T-helper 2 cell (primary cell): ENCODE results near the gene GABARAPL1.
"Not testable (repeated sequence)": the region's sequence is repeated elsewhere in the genome, so short reads cannot be mapped to it uniquely, and the experiment has no call there.

Experiments used
- DNase-seq, 5 experiments: peaks; one replicate each; pipeline versions ENCODE4 v3.0.0 to v3.0.0-alpha.2; 2012 to 2022

GABARAPL1 gene

DNA sequence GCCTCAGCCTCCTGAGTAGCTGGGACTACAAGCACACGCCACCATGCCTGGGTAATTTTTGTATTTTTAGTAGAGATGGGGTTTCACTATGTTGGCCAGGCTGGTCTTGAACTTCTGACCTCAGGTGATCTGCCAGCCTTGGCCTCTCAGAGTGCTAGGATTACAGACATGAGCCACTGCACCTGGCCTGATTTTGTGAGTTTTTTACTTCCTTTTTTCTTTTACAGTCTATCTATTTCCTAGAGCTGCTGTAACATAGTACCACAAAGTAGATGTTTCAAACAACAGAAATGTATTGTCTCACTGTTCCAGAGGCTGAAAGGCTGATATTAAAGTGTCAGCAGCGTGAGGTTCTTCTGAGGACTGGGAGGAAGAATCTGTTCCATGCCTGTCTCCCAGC is 8.2 kb upstream of the GABARAPL1 start:
- not testable (repeated sequence) for DNase-seq

DNA sequence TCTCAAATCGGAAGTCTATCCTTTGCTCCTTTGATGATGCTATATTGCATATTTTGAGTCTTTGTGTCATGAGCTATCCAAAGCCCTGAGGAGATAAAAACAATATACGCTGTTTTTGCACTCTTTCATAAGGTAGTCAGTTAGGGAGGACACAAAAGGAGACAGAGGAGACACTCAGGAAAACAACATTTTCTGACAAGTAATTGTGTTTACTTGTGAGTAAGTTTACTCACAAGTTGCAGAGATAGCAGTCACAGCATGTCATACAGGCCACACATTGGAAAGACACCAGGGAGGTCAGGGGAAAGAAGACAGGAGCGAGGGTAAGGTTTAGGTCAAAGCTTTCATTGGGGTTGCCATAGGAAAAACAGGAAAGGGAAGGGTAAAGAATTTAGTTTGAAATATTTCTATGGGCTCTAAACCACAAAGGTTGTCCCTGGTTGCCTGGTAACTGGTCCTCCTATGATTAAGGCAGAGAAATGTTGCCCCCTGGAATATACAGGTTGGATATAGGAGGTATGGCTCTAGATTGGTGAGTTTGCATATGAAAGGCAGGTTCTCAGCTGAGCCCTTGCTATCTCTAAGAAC is 7.4 kb upstream of the GABARAPL1 start:
- DNase-seq: no peak

DNA sequence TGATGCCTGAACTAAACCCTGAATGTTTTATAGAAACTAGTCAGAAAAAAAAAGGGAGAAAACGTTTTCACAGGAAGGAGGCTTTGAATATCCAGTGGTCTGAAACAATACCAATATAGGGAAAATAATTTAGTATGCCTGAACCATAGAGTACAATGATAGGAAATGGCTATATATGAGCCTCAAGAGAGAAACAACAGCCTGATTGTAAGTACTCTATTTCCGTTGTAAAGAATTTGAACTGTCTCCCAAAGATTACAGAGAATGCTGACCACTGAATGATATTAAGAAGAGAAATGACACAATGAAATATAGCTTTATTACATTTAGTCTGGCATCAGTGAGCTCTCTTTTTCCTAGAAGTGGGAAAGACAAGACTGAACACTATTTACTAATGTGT is 5.5 kb upstream of the GABARAPL1 start:
- no peak for DNase-seq

DNA sequence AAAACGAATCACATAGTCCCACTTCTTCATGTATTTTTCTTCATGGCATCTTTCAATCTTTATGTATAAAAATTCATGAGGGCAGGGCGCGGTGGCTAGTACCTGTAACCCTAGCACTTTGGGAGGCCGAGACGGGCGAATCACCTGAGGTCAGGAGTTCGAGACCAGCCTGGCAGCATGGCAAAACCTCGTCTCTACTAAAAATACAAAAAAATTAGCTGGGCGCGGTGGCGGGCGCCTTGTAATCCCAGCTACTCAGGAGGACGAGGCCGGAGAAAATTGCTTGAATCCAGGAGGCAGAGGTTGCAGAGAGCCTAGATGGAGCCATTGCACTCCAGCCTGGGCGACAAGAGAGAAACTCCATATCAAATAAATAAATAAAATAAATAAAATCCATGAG is 2.5 kb upstream of the GABARAPL1 start:
- DNase-seq: no peak

DNA sequence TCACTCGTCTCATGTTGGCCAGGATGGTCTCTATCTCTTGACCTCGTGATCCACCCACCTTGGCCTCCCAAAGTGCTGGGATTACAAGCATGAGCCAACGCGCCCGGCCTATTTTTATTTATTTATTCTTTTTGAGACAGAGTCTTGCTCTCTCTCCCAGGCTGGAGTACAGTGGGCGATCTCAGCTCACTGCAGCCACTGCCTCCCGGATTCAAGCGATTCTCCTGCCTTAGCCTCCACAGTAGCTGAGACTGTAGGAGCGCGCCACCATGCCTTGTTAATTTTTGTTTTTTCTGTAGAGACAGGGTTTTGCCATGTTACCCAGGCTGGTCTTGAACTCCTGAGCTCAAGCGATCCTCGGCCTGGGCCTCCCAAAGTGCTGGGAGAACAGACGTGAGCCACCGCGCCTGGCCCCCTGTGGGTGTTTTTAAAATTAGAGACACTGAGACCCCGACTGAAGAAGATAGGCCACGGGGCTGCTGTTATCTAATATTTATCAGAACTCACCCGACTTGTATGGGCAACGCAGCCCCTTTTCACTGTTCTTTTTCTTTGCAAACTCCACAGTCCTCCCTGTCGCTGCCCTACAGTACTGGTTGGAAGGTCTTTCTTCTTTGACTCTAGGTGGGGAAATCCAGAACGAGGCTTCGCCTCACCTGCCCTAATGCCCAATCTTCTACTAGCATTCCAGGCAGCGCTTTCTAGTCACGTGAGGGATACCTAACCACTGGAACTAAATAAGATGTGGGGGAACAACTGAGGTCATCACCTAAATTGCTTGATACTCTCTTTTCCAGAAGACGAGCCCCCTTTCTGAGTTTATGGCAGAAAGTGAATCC is 1.4 kb upstream of the GABARAPL1 start:
- DNase-seq: no peak

DNA sequence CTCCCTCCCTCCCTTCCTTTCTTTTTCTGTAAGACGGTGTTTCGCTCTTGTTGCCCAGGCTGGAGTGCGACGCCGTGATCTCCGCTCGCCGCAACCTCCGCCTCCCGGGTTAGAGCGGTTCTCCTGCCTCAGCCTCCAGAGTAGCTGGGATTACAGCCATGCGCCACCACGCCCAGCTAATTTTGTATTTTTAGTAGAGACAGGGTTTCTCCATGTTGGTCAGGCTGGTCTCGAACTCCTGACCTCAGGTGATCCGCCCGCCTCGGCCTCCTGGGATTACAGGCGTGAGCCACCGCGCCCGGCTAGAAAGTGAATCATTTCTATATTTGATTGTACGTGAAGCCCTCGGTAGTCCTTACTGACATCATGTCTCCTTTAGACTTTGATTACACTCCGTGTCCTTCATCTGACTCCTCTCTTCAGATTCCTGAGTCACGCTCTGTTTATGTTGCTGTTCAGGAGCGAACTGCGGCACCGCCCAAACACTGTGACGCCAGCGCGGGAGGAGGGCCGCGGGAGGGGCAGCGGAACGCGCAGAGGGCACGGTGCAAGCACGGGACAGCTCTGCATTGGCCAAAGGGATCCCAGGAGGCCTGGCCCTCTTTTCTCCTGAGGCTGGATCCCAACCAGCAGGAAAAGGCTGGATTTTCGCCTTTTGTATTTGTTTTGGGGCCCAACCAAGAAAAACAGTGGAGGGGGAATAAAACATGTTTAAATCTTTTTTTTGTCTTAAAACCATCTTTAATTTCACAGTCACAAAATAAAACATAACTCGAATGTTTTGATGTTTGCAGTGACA is 538 bp upstream of the GABARAPL1 start:
- peak; percentile 56 to 88 (median 83) for DNase-seq

DNA sequence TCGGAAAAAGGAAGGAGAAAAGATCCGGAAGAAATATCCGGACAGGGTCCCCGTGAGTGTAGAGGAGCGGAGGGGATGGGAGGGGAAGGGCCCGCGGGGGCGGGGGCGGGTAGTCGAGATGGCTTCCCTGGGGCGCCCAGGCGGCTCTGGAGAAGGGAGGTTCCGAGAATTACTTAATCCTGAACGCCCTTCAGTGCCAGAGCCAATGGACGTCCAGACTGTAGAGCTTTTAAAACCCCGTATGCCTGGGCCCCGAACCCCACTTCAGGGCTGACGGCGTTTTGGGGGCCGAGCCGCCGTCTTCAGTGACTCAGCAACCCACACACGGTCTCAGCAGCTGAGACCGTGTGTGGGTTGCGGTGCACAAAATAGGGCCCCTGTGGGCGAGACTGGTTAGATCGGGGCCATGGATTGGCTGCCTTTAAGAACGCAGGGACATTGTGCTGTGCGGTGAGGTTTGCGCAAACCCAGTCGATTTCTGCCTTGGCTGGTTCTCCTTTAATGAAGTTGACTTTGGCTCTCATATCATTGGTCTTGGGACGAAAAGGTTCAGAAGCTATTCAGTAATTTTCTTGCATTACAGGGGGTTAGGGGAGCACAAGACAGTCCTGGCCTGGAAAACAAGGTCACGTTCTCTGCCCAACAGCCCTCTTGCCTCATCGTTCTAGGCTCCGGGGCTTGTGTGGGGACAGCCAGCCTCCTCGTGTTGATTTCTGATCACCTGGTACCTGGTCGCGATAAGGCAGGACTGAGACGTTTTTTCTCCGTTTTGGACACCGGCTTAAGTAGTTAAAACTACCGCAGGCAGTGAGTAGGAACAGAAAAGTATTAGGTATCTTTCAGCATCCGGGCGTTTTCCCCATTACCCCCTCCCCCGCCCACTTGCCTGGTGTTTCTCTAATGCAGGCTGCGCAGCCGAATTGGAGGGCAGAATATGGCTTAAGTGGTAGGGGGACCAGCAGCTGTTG is 775 bp downstream of the GABARAPL1 start:
- peak; percentile 39 to 91 (median 75) for DNase-seq

DNA sequence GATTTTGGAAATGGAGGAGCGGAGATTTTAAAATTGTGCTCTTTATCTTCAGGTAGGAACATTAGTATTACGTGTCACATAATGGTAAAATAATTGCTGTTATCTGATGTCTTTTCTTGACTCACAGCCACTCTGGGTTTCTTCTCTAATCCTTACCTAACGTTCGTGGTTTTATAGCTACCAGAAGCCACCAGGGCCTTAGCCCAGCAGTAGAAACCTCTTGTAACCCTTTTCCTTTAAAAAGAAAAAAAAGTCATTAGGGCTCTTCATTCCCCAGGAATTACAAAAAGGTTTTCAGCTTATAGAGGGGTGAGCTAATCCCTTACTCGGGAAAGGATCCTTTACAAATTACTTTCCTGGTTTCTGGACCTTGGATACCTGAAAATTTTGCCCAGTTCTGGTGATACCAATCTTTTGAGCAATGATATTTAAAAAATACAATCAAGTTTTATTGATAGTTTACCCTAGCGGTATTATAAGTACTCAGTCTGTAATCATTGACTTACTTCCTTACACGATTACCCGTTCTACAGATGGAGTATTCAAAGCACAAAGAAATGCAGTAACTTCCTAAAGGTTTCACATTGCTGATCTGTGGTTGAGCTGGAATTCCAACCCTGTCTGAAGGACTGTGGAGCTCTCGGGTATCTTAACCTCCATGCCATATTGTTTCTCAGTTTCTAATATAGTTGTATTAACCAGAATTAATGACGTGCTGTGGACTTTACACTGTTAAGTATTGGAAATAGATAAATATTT is 1.6 kb downstream of the GABARAPL1 start:
- DNase-seq: peak in 1 of 5 experiments; percentile 43

DNA sequence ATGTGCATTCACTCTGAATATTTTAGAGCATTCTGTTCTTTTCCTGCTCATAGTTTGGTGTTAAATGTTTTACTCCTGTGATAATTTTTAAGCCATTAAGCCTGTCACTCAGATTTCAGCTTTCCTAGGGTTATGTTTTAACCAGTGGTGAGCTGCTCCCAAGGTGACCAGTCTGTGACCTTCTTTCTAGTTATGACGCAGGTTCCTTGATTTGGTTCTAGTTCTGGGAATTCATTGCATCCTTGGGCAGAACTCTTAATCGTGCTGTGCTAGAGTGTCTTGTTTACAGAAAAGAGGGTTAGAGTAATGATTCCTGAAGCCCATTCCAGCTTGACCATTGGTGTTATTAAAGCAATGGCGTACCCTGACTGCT is 2.2 kb downstream of the GABARAPL1 start:
- DNase-seq: no peak

DNA sequence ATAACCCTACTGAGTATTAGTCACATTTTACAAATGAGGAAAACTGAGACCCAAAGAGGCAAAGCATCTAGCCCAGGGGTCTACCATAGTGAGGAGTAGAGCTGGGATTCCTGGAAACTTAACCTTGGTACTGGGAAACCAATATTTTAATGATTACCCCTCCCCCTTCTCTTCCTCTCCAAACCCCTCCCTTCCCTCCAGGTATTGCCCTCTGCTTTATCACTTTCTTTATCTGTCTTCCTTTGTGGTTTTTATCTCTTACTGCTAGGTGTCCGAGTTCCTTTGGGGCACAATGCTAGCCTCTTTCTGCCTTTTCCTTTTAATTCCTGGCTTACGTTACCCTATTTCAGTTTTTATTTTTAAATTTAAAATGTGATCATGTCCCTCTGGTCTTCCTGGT is 2.8 kb downstream of the GABARAPL1 start:
- DNase-seq: no peak

DNA sequence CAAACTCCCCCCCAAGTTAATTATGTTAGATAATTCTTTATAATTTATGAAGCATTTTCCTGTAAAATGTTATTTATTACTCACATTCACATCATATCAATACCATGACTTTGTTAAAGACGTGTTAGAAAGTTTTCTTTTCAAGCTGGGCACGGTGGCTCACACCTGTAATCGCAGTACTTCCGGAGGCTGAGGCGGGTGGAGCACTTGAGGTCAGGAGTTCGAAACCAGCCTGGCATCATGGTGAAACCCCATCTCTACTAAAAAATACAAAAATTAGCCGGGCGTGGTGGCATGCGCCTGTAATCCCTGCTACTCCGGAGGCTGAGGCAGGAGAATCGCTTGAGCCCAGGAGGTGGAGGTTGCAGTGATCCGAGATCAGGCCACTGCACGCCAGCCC is 3.3 kb downstream of the GABARAPL1 start:
- peak in 2 of 5 experiments; percentile 21 to 50 for DNase-seq

DNA sequence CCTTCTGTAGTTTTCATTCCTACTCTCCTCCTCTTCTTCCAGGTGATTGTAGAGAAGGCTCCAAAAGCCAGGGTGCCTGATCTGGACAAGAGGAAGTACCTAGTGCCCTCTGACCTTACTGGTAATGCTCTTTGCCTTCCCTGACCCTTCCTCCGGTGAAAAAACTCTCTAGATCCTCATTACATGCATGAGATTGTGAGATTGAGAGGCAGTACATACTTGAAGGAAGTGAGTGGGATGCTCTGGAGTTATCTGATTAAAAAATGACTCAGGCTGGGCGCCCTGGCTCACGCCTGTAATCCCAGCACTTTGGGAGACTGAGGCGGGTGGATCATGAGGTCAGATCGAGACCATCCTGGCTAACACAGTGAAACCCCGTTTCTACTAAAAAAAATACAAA is 5.3 kb downstream of the GABARAPL1 start:
- DNase-seq: no peak

DNA sequence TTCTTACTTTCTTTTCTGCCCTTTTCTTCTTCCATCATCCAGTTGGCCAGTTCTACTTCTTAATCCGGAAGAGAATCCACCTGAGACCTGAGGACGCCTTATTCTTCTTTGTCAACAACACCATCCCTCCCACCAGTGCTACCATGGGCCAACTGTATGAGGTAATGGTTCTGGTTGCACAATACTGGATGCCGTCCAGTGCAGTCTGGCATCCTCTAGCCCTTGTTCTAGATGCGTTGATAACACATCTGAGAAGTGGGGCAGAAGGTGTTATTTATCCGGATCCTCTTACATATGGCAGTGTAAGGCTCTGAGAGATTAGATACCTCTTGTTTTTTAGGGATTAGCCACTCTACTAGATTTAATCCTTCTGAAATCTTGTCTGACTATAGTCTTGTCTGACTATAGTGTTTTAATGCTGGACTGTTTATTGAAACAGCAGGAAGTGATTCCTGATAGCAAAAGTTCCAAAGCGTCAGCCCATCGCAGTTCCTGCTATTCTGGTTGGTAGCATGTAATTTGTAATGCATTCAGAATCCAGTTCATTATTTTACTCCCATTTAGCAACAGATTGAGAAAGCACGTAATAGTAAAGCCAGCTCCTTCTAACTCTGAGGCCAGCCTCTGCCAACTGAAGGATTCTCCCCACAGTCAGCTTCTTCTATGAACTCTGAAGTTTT is 7.9 kb downstream of the GABARAPL1 start:
- DNase-seq: no peak

DNA sequence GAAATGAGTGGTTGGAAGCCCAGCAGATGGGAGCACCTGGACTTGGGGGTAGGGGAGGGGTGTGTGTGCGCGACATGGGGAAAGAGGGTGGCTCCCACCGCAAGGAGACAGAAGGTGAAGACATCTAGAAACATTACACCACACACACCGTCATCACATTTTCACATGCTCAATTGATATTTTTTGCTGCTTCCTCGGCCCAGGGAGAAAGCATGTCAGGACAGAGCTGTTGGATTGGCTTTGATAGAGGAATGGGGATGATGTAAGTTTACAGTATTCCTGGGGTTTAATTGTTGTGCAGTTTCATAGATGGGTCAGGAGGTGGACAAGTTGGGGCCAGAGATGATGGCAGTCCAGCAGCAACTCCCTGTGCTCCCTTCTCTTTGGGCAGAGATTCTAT is 9.2 kb downstream of the GABARAPL1 start:
- no peak for DNase-seq

DNA sequence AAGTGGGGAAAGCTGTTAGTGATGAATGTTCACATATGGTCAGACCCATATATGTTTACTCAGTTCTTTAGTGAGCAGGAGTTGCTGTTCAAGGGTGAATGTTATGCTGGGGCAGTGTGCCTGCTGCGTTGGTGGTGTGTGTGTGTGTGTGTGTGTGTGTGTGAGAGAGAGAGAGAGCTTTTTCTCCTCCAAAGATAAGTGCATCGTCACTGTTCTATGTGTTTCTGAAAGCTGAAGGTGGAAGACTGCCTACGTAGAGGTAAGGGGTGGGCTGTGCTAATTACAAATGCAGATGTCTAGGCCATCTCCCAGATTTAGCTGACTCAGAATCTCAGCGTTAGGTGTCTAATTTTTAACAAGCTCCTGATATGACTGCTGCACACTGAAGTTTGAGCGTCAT is 10.5 kb downstream of the GABARAPL1 start:
- DNase-seq: no peak

DNA sequence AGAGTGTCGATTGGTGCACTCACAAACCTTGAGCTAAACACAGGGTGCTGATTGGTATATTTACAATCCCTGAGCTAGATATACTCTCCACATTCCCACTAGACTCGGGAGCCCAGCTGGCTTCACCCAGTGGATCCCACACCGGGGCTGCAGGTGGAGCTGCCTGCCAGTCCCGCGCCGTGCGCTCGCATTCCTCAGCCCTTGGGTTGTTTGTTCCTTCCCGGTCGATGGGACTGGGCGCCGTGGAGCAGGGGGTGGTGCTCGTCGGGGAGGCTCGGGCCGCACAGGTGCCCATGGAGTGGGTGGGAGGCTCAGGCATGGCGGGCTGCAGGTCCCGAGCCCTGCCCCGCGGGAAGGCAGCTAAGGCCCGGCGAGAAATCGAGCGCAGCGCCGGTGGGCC is 12.7 kb downstream of the GABARAPL1 start:
- not testable (repeated sequence) for DNase-seq

DNA sequence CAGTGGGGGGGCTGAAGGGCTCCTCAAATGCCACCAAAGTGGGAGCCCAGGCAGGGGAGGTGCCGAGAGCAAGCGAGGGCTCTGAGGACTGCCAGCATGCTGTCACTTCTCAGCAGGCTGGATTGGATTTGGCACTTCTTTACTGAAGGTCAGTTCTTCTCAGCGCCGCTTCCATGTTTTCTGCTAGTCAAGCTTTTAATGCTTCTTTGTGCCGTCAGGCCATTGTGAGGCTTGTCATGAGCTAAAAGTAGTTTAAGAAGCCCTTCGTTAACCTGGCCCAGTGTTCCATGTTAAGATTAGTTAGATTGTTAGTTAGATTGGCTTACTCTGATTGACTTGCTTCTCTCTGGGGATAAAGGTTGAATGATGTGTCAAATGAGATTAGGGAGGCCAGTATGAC is 13.4 kb downstream of the GABARAPL1 start:
- DNase-seq: no peak

DNA sequence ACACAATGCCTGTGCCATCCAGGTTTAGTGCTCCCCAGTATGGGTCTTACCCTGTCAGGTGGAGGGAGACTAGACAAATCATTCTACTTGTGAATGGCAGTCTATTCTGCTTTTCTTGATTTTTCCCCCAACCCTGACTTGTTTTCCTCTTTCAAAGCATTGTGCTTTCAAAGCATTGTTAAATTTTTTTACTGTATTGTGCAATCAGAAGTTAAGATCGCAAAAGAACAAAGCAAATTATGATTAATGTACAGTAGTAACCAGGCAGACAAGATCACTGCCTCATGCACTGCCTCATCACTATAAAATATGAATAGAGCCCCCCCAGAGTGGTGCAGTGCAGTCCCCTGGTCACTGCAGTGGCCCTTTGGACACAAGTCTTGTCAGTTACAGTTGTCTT is 14.1 kb downstream of the GABARAPL1 start:
- DNase-seq: no peak

DNA sequence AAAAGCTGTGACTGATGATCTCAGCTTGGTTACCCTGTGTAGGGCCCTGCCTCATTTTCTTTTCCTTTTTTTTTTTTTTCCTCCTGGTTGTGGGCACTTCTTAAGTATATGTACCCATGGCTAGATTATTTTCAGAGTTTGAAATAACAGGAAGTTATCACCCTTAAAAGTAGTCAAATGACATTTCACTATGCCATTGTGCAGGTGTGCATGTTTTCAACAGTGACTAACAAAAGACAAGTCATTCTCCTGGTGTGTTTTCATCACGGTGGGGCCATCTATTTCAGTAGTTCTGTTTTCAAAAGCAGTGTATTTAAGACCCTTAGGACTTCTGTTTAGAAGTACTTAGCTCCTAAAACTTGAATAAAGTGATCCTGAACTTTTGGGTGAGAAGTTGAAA is 15.0 kb downstream of the GABARAPL1 start:
- DNase-seq: no peak

DNA sequence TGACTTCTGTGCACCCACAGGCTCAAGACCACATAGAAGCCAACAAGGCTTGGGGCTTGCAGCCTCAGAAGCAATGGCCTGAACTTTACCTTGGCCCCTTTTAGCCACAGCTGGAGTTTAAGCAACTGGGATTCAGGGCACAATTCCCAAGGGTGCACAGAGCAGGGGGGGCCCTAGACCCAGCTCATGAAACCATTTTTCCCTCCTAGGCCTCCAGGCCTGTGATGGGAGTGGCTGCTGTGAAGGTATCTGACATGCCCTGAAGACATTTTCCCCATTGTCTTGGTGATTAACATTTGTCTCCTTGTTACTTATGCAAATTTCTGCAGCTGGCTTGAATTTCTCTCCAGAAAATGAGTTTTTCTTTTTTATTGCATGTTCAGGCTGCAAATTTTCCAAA is 21.9 kb downstream of the GABARAPL1 start:
- DNase-seq: no peak
